ENCODE results near the gene PALM3.

The PALM3 gene

DNA sequence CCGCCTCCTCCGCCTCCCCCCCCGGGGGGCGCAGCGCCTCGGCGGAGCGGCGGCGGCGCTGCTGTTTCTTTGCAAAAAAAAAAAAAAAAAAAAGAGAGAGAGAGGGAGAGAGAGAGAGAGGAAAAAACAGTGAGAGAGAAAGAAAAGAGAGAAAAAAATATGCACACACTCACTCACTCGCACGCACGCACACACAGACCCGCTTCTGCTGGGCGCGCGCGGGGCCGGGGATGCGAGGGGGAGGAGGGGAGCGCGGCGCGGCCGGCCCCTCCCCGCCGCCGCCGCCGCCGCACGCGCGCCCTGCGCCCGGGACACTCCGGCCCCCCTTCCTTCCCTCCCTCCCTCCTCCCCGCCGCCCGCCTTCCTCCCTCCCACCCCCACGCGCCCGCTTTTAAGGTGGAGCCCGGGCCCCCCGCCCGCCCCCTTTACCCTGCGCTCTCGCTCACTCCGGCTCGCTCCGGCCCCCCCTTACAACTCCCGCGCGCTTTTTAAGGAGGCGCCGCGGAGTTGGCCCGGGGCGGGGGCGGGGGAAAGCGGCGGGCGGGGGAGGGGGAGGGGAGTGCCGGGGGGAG is 28.7 kb upstream of the PALM3 start, which contains the start of gene SAMD1:
Gene SAMD1, minus strand, starts transcription at position 243 of the 572 bp plus-strand sequence.
- Histone ChIP-seq H3K9ac (peak within 1 kb of the TSS; percentile 82), H3K27ac (peak within 1 kb of the TSS; percentile 84)
- TF ChIP-seq Cebpa-rat (IDR thresholded peaks at IDR 0.05), result no peak

GRCh38 chr19:14089662-14090508 is 28.0 kb upstream of the PALM3 start:
- peak overlapping the region; percentile 92 for H3K4me2 ChIP-seq
- H4K20me1 ChIP-seq, result peaks cover 20% of the 10 kb centered on the region
- H3K27me3 ChIP-seq, result no peaks in the 10 kb centered on the region
- H3K9ac ChIP-seq, result peak overlapping the region; percentile 82
- peak overlapping the region; percentile 79 for H3K4me3 ChIP-seq
- peaks cover 24% of the 10 kb centered on the region for H3K4me1 ChIP-seq
- peaks cover 15% of the 10 kb centered on the region for H3K9me3 ChIP-seq
- TF ChIP-seq Cebpa-rat (IDR thresholded peaks at IDR 0.05), result no peak
- peaks cover 43% of the 10 kb centered on the region for H3K36me3 ChIP-seq
- H3K27ac ChIP-seq, result peak overlapping the region; percentile 75

More for the DNA sequence above, 28.7 kb upstream of the PALM3 start, which contains the start of gene SAMD1:
- no peaks in the 10 kb centered on the region for H3K27me3 ChIP-seq
- H3K9me3 ChIP-seq, result peaks cover 15% of the 10 kb centered on the region
- peaks cover 36% of the 10 kb centered on the region for H3K36me3 ChIP-seq
- H4K20me1 ChIP-seq, result peaks cover 20% of the 10 kb centered on the region
- H3K4me3 ChIP-seq, result peak within 1 kb of the TSS; percentile 84
- peak within 1 kb of the TSS; percentile 92 for H3K4me2 ChIP-seq
- peaks cover 24% of the 10 kb centered on the region for H3K4me1 ChIP-seq

GRCh38 chr19:14089412-14089661 is 27.5 kb upstream of the PALM3 start:
- no peaks in the 10 kb centered on the region for H3K27me3 ChIP-seq
- peak overlapping the region; percentile 92 for H3K4me2 ChIP-seq
- TF ChIP-seq Cebpa-rat (IDR thresholded peaks at IDR 0.05), result no peak
- H3K4me3 ChIP-seq, result peak overlapping the region; percentile 79
- peak overlapping the region; percentile 62; the same call in 1 of the 2 replicates for H3K27ac ChIP-seq
- H3K4me1 ChIP-seq, result peaks cover 24% of the 10 kb centered on the region
- peaks cover 20% of the 10 kb centered on the region for H4K20me1 ChIP-seq
- H3K9me3 ChIP-seq, result peaks cover 14% of the 10 kb centered on the region
- H3K9ac ChIP-seq, result peak overlapping the region; percentile 82
- peaks cover 45% of the 10 kb centered on the region for H3K36me3 ChIP-seq

DNA sequence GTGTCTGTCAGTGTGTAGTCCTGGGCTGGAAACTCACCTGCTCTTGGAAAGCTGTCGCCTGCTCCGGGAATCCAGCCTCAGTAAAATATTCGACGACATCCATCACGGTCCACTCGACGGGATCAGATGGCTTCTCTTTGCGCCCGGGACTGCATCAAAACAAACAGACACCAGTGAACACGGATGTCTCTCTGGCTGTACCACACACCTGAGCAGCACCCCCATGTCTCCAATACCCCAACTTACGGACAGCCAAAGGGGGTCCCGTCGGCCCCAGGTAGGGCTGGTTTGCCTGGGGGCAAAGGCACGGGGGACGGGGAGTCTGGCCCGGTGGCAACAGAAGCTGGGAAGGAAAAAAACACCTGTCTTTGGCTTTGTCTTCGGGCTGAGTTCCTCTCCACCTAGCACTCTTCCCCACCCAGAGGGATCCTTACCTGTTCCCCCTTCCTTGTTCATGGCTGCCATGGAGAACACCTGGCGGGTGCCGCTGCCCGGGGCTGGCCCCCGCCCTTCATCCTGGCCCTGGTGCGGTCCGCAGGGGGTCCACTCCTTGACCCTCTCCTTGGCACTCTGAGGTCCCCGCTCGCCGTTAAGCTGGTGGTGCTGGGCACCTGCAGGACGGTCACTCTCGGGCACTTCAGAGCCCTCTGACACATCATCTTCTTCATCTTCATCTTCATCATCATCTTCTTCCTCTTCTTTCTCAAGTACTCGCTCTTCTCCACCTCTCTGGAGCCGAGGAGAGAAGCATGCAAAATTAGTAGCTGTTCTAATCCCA is 26.9 kb upstream of the PALM3 start:
- H3K9ac ChIP-seq, result peak overlapping the region; percentile 82

GRCh38 chr19:14086098-14086497 is 24.2 kb upstream of the PALM3 start:
- Histone ChIP-seq H3K9ac (no peak overlapping the region), H3K36me3 (peaks cover 38% of the 10 kb centered on the region), H3K27ac (no peak overlapping the region), H3K4me1 (peaks cover 32% of the 10 kb centered on the region), H3K27me3 (no peaks in the 10 kb centered on the region), H3K9me3 (no peaks in the 10 kb centered on the region), H3K4me3 (no peak overlapping the region), H4K20me1 (peaks cover 20% of the 10 kb centered on the region), H3K4me2 (no peak overlapping the region)
- TF ChIP-seq Cebpa-rat (IDR thresholded peaks at IDR 0.05), result no peak

More for the DNA sequence above, 26.9 kb upstream of the PALM3 start:
- H3K4me3 ChIP-seq, result peak overlapping the region; percentile 79
- H3K4me1 ChIP-seq, result peaks cover 24% of the 10 kb centered on the region
- peak overlapping the region; percentile 92 for H3K4me2 ChIP-seq
- peaks cover 45% of the 10 kb centered on the region for H3K36me3 ChIP-seq
- no peak for TF ChIP-seq Cebpa-rat (IDR thresholded peaks at IDR 0.05)
- H3K27me3 ChIP-seq, result no peaks in the 10 kb centered on the region
- peaks cover 9% of the 10 kb centered on the region for H3K9me3 ChIP-seq
- H3K27ac ChIP-seq, result 0 out of 2 replicates have a peak overlapping the region, but pooled peaks have one; percentile 62
- peaks cover 20% of the 10 kb centered on the region for H4K20me1 ChIP-seq

DNA sequence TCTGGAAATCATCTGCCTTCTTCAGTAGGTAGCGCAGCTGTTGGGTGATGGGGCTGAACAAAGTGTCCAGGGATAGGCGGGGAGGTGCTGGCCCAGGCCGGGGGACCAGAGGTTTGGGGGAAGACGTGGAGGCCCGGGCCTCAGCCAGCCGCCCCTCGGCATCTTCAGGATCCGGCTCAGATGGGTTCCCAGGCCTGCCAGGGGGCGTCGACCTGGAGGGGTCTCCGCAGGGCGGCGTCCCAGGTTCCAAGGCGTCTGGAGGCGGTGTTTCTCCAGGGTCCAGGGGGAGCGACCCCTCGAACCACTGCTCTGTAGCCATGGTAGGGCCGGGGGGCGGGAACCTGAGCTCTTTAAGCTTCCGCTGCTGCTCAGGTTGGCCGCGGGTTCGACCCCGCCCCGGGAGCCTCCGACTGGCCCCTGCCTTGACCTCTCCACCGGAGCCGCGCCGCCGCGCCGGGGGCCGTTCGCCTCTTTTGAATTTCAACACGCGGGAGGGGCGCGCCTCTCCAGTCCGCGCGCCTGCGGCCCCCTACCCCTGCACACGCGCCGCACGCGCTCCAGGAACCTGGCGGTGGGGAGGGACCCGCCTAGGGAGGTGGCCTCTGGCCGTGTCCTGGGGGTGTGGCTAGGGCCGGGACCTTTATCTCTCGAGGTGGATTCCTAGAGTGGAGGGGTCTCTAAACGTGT is 23.6 kb upstream of the PALM3 start, which contains the start of gene C19orf67:
Gene C19orf67, minus strand, starts transcription at position 475 of the 687 bp plus-strand sequence. Its CDS starts 156 bp downstream, at position 319.
- TF ChIP-seq Cebpa-rat (IDR thresholded peaks at IDR 0.05), result no peak
- Histone ChIP-seq H3K4me1 (peaks cover 34% of the 10 kb centered on the region), H3K36me3 (peaks cover 38% of the 10 kb centered on the region), H3K4me2 (no peak within 1 kb of the TSS), H3K27me3 (no peaks in the 10 kb centered on the region), H4K20me1 (peaks cover 20% of the 10 kb centered on the region), H3K4me3 (no peak within 1 kb of the TSS), H3K9ac (no peak within 1 kb of the TSS), H3K9me3 (no peaks in the 10 kb centered on the region), H3K27ac (no peak within 1 kb of the TSS)

- no peaks in the 10 kb centered on the region for H3K27me3 ChIP-seq
- TF ChIP-seq Cebpa-rat (IDR thresholded peaks at IDR 0.05), result no peak
- H4K20me1 ChIP-seq, result no peaks in the 10 kb centered on the region
- H3K27ac ChIP-seq, result no peak overlapping the region
- H3K4me1 ChIP-seq, result peaks cover 39% of the 10 kb centered on the region
- no peak overlapping the region for H3K4me3 ChIP-seq
- peak overlapping the region; percentile 87 for H3K4me2 ChIP-seq
- H3K9me3 ChIP-seq, result no peaks in the 10 kb centered on the region
- H3K36me3 ChIP-seq, result peaks cover 24% of the 10 kb centered on the region
- 0 out of 2 replicates have a peak overlapping the region, but pooled peaks have one; percentile 76 for H3K9ac ChIP-seq
Measured at GRCh38 chr19:14082675-14082960, 20.7 kb upstream of the PALM3 start.

DNA sequence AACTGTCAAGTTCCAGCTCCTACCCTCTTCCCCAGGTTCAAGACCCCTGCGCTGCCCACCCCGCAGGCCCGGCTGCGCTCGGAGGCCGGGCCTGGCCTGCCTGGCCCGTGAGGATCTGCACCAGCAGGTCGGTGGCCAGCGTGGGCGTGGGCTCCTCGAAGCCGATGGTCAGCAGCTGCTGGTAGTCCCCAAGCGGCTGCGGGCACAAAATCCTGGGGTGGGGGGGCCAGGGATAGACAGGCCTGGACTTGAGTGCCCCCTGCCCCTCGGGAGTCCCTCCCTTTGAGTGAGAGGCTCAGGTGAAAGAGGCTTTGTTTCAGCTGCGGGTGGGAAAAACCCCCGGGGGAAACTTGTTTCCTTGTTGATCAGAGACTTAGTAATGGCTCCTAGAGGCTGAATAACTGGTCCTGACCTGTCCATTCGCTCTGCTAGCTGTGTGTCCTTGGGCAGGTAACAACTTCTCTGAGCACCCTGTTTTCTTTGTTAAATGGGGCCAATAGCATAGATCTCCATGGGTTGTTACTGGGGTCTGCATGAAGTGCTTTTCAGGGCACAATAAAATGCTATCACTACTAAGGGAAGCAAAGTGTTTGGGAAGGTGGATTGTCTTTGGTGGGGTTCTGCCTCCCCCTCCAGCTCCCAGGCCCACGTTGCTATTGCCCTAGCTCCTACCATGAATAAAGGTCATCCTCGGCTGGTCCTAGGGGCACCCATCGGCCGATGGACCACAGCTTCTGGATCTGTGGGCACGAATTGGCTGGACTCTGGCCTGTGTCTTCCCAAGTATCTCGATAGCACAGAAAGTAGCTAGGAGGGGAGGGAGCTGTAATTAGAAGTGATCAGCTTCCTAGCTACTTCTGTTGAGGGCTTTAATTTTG is 20.2 kb upstream of the PALM3 start:
- no peak for TF ChIP-seq Cebpa-rat (IDR thresholded peaks at IDR 0.05)
- peak overlapping the region; percentile 87 for H3K4me2 ChIP-seq
- peak overlapping the region; percentile 79 for H3K4me3 ChIP-seq
- peaks cover 18% of the 10 kb centered on the region for H3K36me3 ChIP-seq
- no peaks in the 10 kb centered on the region for H3K27me3 ChIP-seq
- peak overlapping the region; percentile 76 for H3K9ac ChIP-seq
- H3K9me3 ChIP-seq, result no peaks in the 10 kb centered on the region
- H3K27ac ChIP-seq, result peak overlapping the region; percentile 61; the same call in 1 of the 2 replicates
- H4K20me1 ChIP-seq, result no peaks in the 10 kb centered on the region
- H3K4me1 ChIP-seq, result peaks cover 39% of the 10 kb centered on the region
